Measurements from ENCODE around the gene PXDC1.

DNA sequence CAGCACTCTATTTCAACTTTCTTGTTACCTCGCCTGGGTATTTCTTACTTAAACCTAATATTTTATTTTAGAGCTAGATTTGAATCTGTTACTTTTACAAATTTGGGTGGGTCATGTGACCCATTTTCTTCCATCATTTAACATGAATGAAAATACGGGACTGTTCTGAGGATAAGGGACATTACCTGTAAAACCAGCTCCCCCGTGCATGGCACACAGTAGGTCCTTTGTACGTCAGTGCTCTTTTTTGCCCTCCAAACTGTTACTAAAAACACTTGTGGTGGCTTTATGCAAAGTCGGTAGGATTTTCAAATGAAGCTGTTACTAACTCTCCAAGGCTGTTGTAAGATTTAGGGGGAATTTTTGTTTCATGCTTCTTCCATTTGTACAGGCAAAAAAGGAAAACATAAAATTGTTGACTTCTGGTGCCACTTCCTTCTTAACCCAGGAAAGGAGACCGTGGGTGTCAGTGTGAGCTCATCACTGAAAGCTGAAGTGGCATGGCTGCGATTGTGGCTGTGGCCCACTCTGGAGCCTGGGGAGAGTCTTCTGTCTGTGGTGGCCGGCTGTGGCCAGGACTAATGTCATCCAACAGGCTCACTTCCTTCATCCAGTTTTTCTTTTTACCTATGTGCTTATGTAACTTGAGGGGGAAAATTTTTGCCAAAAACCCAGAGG lies 40.2 kb upstream of the PXDC1 start:
- no peak for TF ChIP-seq POLR2A (IDR thresholded peaks at IDR 0.05)
- no peak for TF ChIP-seq POLR2AphosphoS5 (IDR thresholded peaks at IDR 0.05; ENCODE audit: insufficient read depth in 1 of 2, low read depth in 1 of 2)
